Mucosa of descending colon (tissue), 3 donors: Measurements from ENCODE around the gene RPS14. TPM values are rescaled to one million over a fixed set of nuclear protein-coding genes. Genes with fewer than 3 reads are reported as not detected.

Experiments used
- ATAC-seq: fragments of 200-7000 bp; cut with Tn5 transposase; one replicate; pipeline ENCODE4 v1.9.1; 2020; ENCODE audit warnings: mild to moderate bottlenecking, moderate library complexity
- DNase-seq, 3 donors: peaks; one replicate each; pipeline ENCODE4 v3.0.0-alpha.2; 2020
- H3K36me3 ChIP-seq: fragments of 200-600 bp; one replicate; pipeline ENCODE4 v1.8.0; 2021; ENCODE audit warnings: low read depth, mild to moderate bottlenecking
- H3K4me1 ChIP-seq: fragments of 200-600 bp; one replicate; pipeline ENCODE4 v1.8.0; 2021; ENCODE audit warnings: low read depth, mild to moderate bottlenecking
- H3K4me3 ChIP-seq: fragments of 200-600 bp; one replicate; pipeline ENCODE4 v1.8.0; 2021; ENCODE audit warnings: mild to moderate bottlenecking
- H3K9me3 ChIP-seq: fragments of 200-600 bp; one replicate; pipeline ENCODE4 v1.8.0; 2021; ENCODE audit warnings: mild to moderate bottlenecking
- intact Hi-C, 2 donors: fragments of 100-400 bp; cut with DNase I in 1 of 2; cut with micrococcal nuclease in 1 of 2; formaldehyde crosslinking; loops; one replicate each; pipeline versions ENCODE4 v1.11.0 to v1.11.1; 2022; cut with DNase I, micrococcal nuclease
- total RNA-seq, 3 donors: library from RNA; stranded (reverse); fragmentation: NEBNext Ultra II Directional in 2 of 3; extraction: Animal tissue kit (Norgen Biotek cat#: 25700) in 2 of 3; gene quantifications; one replicate each; pipeline versions ENCODE4 v1.2.1 to v1.2.4, GENCODE V29; 2021 to 2023
- TF ChIP-seq, protein P1 (sequence below): fragments of 200-600 bp; IDR thresholded peaks from one replicate; pipeline ENCODE4 v1.8.0; 2022; ENCODE audit warnings: antibody characterized with exemption, mild to moderate bottlenecking
- donor health status: DM: no; HTN: no; CAD: no; lungs with moderate emphysema.
- donor health status: DM: no; HTN: no; CAD: no.
- donor health status: DM: no; HTN: yes; CAD: no.

RPS14 gene
- total RNA-seq, 3 donors from 2014 or later: 1,569 to 1,671 (median 1,618) TPM

DNA sequence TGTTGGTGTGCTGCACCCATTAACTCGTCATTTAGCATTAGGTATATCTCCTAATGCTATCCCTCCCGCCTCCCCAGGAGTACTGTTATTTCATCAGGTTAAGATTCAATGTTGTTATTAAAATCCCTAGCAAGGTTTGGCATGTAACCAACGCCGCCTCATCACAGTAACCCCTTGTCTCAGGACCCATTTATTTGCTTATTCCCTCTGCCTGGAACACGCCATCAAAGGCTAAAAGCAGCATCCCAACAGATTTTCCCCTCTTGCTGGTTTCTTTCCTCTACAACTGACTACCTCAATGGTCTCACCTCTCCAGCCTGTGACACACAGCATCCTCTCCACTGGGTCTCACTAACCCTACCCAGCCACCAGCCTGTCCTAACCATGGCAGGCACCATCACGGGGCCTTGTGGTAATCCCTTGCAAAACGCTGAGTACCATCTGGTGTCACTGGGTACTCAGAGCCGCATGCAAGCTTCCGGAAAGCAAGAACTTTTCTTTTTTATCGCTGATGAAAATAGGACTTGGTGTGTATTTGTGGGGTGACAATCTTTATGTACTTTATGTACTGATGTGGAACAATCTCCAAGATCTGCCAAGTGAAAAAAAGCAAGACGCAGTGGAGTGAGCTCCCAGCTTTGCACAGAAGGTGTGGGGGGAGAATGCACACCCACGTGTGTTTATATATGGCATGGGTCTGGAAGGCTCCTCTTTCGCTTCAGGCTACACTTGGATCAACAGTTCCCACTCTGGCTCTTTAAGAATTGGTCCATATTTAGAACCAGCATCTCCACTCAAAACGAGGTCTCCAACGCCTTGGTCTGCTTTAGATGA, 6.1 kb downstream of the RPS14 start:
- no peak overlapping the region for H3K4me3 ChIP-seq
- ATAC-seq: no peak
- no peaks in the 10 kb centered on the region for H3K9me3 ChIP-seq
- TF ChIP-seq, protein P1, sequence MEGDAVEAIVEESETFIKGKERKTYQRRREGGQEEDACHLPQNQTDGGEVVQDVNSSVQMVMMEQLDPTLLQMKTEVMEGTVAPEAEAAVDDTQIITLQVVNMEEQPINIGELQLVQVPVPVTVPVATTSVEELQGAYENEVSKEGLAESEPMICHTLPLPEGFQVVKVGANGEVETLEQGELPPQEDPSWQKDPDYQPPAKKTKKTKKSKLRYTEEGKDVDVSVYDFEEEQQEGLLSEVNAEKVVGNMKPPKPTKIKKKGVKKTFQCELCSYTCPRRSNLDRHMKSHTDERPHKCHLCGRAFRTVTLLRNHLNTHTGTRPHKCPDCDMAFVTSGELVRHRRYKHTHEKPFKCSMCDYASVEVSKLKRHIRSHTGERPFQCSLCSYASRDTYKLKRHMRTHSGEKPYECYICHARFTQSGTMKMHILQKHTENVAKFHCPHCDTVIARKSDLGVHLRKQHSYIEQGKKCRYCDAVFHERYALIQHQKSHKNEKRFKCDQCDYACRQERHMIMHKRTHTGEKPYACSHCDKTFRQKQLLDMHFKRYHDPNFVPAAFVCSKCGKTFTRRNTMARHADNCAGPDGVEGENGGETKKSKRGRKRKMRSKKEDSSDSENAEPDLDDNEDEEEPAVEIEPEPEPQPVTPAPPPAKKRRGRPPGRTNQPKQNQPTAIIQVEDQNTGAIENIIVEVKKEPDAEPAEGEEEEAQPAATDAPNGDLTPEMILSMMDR: no peak
- DNase-seq: no peak
- H3K4me1 ChIP-seq: peaks cover 9% of the 10 kb centered on the region
- intact Hi-C loops: no loop called here
- H3K36me3 ChIP-seq: peaks cover 13% of the 10 kb centered on the region

DNA sequence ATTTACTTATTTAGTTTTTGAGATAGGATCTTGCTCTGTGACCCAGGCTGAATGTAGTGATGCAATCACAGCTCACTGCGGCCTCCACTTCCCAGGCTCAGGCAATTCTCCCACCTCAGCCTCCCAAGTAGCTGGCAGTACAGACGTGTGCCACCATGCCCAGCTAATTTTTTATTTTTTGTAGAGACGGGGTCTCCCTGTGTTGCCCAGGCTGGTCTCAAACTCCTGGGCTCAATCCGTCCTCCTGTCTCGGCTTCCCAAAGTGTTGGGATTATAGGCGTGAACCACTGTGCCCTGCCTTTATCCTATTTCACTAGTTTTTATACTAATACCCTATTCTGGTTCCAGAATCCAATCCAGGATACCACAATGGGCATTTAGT, 6.8 kb downstream of the RPS14 start:
- H3K9me3 ChIP-seq: no peaks in the 10 kb centered on the region
- peaks cover under 1% of the 10 kb centered on the region for H3K4me1 ChIP-seq
- H3K36me3 ChIP-seq: peaks cover 13% of the 10 kb centered on the region
- intact Hi-C loops: no loop called here
- TF ChIP-seq, protein P1: no peak
- no peak overlapping the region for H3K4me3 ChIP-seq
- DNase-seq (no peak), ATAC-seq (no peak)

DNA sequence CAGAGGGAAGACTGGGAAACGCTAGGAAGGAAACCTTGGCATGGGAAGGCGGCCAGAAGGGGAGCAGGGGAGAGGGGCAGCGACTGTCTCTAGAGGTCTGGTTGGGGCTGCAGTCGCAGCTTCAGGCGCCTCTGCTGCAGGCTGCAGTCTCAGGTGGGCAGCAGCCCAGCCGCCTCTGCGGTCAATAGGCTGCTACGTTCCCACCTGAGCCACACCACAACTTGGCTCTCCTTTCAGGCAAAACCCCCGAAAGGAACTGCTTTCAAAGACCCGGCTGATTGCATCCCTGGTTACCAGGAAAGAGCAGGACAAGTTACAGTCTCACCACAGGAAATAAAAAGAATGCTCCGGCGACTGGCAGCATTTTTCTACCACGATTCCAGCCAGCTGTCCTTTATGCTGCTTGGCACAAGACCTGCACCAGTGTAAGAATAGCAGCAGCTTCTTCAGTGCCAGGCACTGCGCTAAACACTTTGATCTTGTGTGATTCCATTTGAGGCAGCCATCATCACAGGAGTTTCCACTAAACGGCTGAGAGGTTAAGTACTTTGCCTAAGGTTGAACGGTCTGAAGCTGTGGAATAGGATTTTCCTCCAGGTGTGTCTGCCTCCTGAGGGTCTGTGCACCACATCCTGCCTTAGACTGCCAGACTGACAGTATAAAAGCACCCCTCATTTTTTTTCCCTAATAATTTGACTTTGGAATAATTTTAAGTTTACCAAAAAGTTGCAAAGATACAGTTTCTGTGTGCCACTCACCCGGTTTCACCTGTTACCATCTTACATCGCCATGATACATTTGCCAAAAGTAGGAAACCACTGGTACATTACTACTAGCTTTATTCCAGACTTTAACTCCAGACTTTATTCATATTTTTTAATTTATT, 7.5 kb downstream of the RPS14 start:
- DNase-seq (no peak), ATAC-seq (peak; percentile 6)
- no peaks in the 10 kb centered on the region for H3K9me3 ChIP-seq
- H3K4me3 ChIP-seq: no peak overlapping the region
- TF ChIP-seq, protein P1: no peak
- peaks cover 13% of the 10 kb centered on the region for H3K36me3 ChIP-seq
- no peaks in the 10 kb centered on the region for H3K4me1 ChIP-seq
- intact Hi-C loops: no loop called here

DNA sequence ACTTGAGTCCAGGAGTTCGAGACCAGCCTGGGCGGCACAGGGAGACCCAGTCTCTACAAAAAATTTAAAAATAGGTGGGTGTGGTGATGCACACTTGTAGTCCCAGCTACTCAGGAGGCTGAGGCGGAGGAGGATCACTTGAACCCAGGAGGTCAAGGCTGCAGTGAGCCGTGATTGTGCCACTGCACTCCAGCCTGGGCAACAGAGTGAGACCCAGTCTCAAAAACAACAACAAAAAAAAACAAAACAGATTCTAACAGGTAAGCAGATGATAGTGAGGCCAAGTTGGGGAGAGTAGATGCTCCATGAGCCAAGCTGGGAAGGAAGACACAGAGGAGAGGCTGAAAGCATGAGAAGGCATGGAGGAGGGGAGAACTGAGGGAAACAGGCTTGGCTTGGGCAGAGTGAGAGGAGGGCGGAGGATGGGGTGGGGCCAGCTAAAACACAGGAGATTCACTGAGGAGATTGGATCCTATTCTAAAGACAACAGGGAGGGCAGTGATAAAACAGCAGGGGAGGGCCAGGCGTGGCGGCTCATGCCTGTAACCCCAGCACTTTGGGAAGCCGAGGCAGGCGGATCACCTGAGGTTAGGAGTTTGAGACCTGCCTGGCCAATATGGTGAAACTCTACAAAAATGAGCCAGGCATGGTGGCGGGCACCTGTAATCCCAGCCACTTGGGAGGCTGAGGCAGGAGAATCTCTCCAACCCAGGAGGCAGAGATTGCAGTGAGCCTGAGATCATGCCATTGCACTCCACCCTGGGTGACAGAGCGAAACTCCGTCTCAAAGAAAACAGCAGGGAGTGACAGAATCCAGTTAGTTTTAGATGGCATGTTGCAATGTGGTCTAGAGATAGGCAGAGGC, 8.4 kb downstream of the RPS14 start:
- no peaks in the 10 kb centered on the region for H3K4me1 ChIP-seq
- TF ChIP-seq, protein P1: no peak
- intact Hi-C loops: no loop called here
- H3K9me3 ChIP-seq: no peaks in the 10 kb centered on the region
- H3K36me3 ChIP-seq: peaks cover 6% of the 10 kb centered on the region
- DNase-seq (no peak), ATAC-seq (peak; percentile 4)
- H3K4me3 ChIP-seq: no peak overlapping the region

DNA sequence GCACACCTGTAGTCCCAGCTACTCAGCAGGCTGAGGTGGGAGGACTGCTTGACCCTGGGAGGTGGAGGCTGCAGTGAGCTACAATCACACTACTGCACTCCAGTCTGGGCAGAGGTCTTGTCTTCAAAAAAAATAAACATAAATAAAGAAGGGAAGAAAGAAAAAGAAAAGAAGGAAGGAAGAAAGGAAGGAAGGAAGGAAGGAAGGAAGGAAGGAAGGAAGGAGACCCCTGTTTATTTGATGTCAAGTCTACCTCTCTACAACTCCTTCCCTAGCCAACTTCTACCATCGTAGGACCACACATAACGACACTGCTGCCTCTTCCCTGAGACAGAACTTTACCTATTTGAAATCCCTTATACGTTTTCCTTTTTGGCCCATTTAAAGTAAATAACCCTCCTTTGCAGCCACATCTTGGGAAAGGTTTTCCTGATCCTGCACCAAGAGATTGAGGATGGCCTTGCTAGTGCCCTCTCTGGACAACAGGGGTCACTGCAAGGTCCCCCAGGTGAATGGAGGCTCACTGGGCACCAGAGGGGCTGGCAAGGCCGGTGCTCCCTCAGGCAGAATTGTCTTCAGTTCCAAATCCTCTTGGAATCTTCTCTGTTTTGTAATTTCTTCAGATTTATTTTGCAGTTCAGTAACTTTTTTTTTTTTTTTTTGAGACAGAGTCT, 10.5 kb downstream of the RPS14 start:
- DNase-seq (no peak), ATAC-seq (peak; percentile 46)
- intact Hi-C loops: no loop called here
- Histone ChIP-seq H3K4me1 (no peaks in the 10 kb centered on the region), H3K4me3 (no peak overlapping the region), H3K9me3 (no peaks in the 10 kb centered on the region), H3K36me3 (no peaks in the 10 kb centered on the region)
- TF ChIP-seq, protein P1: no peak
